ENCODE results near the gene FGF12. TPM values are rescaled to one million over a fixed set of nuclear protein-coding genes. Genes with fewer than 3 reads are reported as not detected.

FGF12 gene
- total RNA-seq, 1 experiment from 2014 or later: not detected

GRCh38 chr3:192550356-192550755, 177.0 kb downstream of the FGF12 start:
- H3K36me3 ChIP-seq: no peaks in the 10 kb centered on the region
- H3K27me3 ChIP-seq (replicated peaks): no peaks in the 10 kb centered on the region
- H3K9me3 ChIP-seq (replicated peaks): no peaks in the 10 kb centered on the region
- DNase-seq (ENCODE audit: low read depth in 1 of 2, low spot score in 2 of 2): no peak
- H3K27ac ChIP-seq: no peak overlapping the region
- H3K4me3 ChIP-seq: no peak overlapping the region
- no peaks in the 10 kb centered on the region for H3K4me1 ChIP-seq (replicated peaks)

- Histone ChIP-seq H3K4me3 (no peak overlapping the region), H3K27ac (no peak overlapping the region), H3K36me3 (no peaks in the 10 kb centered on the region), H3K27me3 (replicated peaks) (no peaks in the 10 kb centered on the region), H3K9me3 (replicated peaks) (no peaks in the 10 kb centered on the region), H3K4me1 (replicated peaks) (no peaks in the 10 kb centered on the region)
- no peak for DNase-seq (ENCODE audit: low read depth in 1 of 2, low spot score in 2 of 2)
Observed at GRCh38 chr3:192545333-192545732, 182.0 kb downstream of the FGF12 start.

- H3K4me3 ChIP-seq: no peak overlapping the region
- no peaks in the 10 kb centered on the region for H3K9me3 ChIP-seq (replicated peaks)
- no peaks in the 10 kb centered on the region for H3K4me1 ChIP-seq (replicated peaks)
- H3K27ac ChIP-seq: no peak overlapping the region
- H3K36me3 ChIP-seq: no peaks in the 10 kb centered on the region
- DNase-seq (ENCODE audit: low read depth in 1 of 2, low spot score in 2 of 2): no peak
- H3K27me3 ChIP-seq (replicated peaks): no peaks in the 10 kb centered on the region
Observed at GRCh38 chr3:192543163-192543562, 184.2 kb downstream of the FGF12 start.

GRCh38 chr3:192516820-192517219, 210.5 kb downstream of the FGF12 start:
- Histone ChIP-seq H3K27ac (no peak overlapping the region), H3K36me3 (no peaks in the 10 kb centered on the region), H3K9me3 (replicated peaks) (no peaks in the 10 kb centered on the region), H3K4me1 (replicated peaks) (no peaks in the 10 kb centered on the region), H3K27me3 (replicated peaks) (peaks cover 5% of the 10 kb centered on the region), H3K4me3 (no peak overlapping the region)
- no peak for DNase-seq (ENCODE audit: low read depth in 1 of 2, low spot score in 2 of 2)

- Histone ChIP-seq H3K27me3 (replicated peaks) (peaks cover 5% of the 10 kb centered on the region), H3K4me1 (replicated peaks) (no peaks in the 10 kb centered on the region), H3K9me3 (replicated peaks) (no peaks in the 10 kb centered on the region), H3K4me3 (no peak overlapping the region), H3K36me3 (no peaks in the 10 kb centered on the region), H3K27ac (no peak overlapping the region)
- no peak for DNase-seq (ENCODE audit: low read depth in 1 of 2, low spot score in 2 of 2)
Observed at GRCh38 chr3:192515664-192516045, 211.7 kb downstream of the FGF12 start.

GRCh38 chr3:192514754-192515663, 212.3 kb downstream of the FGF12 start:
- Histone ChIP-seq H3K36me3 (no peaks in the 10 kb centered on the region), H3K27ac (no peak overlapping the region), H3K9me3 (replicated peaks) (no peaks in the 10 kb centered on the region), H3K27me3 (replicated peaks) (peaks cover 5% of the 10 kb centered on the region), H3K4me1 (replicated peaks) (no peaks in the 10 kb centered on the region), H3K4me3 (no peak overlapping the region)
- DNase-seq (ENCODE audit: low read depth in 1 of 2, low spot score in 2 of 2): no peak

- DNase-seq (ENCODE audit: low read depth in 1 of 2, low spot score in 2 of 2): no peak
- Histone ChIP-seq H3K4me1 (replicated peaks) (no peaks in the 10 kb centered on the region), H3K27ac (no peak overlapping the region), H3K9me3 (replicated peaks) (no peaks in the 10 kb centered on the region), H3K27me3 (replicated peaks) (peaks cover 5% of the 10 kb centered on the region), H3K36me3 (no peaks in the 10 kb centered on the region), H3K4me3 (no peak overlapping the region)
Observed at GRCh38 chr3:192514081-192514753, 213.1 kb downstream of the FGF12 start.

GRCh38 chr3:192505731-192506130, 221.6 kb downstream of the FGF12 start:
- no peaks in the 10 kb centered on the region for H3K4me1 ChIP-seq (replicated peaks)
- DNase-seq (ENCODE audit: low read depth in 1 of 2, low spot score in 2 of 2): no peak
- no peaks in the 10 kb centered on the region for H3K9me3 ChIP-seq (replicated peaks)
- H3K4me3 ChIP-seq: no peak overlapping the region
- H3K36me3 ChIP-seq: no peaks in the 10 kb centered on the region
- H3K27ac ChIP-seq: no peak overlapping the region
- H3K27me3 ChIP-seq (replicated peaks): no peaks in the 10 kb centered on the region

- Histone ChIP-seq H3K27me3 (replicated peaks) (no peaks in the 10 kb centered on the region), H3K36me3 (no peaks in the 10 kb centered on the region), H3K4me1 (replicated peaks) (no peaks in the 10 kb centered on the region), H3K4me3 (no peak overlapping the region), H3K9me3 (replicated peaks) (no peaks in the 10 kb centered on the region), H3K27ac (no peak overlapping the region)
- DNase-seq (ENCODE audit: low read depth in 1 of 2, low spot score in 2 of 2): no peak
Observed at GRCh38 chr3:192501401-192501800, 225.9 kb downstream of the FGF12 start.

GRCh38 chr3:192496905-192497587, 230.3 kb downstream of the FGF12 start:
- H3K27ac ChIP-seq: no peak overlapping the region
- no peak for DNase-seq (ENCODE audit: low read depth in 1 of 2, low spot score in 2 of 2)
- no peaks in the 10 kb centered on the region for H3K36me3 ChIP-seq
- no peak overlapping the region for H3K4me3 ChIP-seq
- no peaks in the 10 kb centered on the region for H3K27me3 ChIP-seq (replicated peaks)
- no peaks in the 10 kb centered on the region for H3K4me1 ChIP-seq (replicated peaks)
- no peaks in the 10 kb centered on the region for H3K9me3 ChIP-seq (replicated peaks)

GRCh38 chr3:192494174-192494573, 233.2 kb downstream of the FGF12 start:
- DNase-seq (ENCODE audit: low read depth in 1 of 2, low spot score in 2 of 2): no peak
- Histone ChIP-seq H3K9me3 (replicated peaks) (no peaks in the 10 kb centered on the region), H3K4me3 (no peak overlapping the region), H3K27ac (no peak overlapping the region), H3K4me1 (replicated peaks) (no peaks in the 10 kb centered on the region), H3K36me3 (no peaks in the 10 kb centered on the region), H3K27me3 (replicated peaks) (no peaks in the 10 kb centered on the region)

GRCh38 chr3:192490720-192491119, 236.6 kb downstream of the FGF12 start:
- Histone ChIP-seq H3K36me3 (no peaks in the 10 kb centered on the region), H3K9me3 (replicated peaks) (no peaks in the 10 kb centered on the region), H3K27ac (no peak overlapping the region), H3K27me3 (replicated peaks) (no peaks in the 10 kb centered on the region), H3K4me3 (no peak overlapping the region), H3K4me1 (replicated peaks) (no peaks in the 10 kb centered on the region)
- DNase-seq (ENCODE audit: low read depth in 1 of 2, low spot score in 2 of 2): no peak

GRCh38 chr3:192489579-192489978, 237.8 kb downstream of the FGF12 start:
- H3K4me3 ChIP-seq: no peak overlapping the region
- DNase-seq (ENCODE audit: low read depth in 1 of 2, low spot score in 2 of 2): no peak
- H3K9me3 ChIP-seq (replicated peaks): no peaks in the 10 kb centered on the region
- no peaks in the 10 kb centered on the region for H3K4me1 ChIP-seq (replicated peaks)
- no peaks in the 10 kb centered on the region for H3K27me3 ChIP-seq (replicated peaks)
- no peak overlapping the region for H3K27ac ChIP-seq
- no peaks in the 10 kb centered on the region for H3K36me3 ChIP-seq

- H3K36me3 ChIP-seq: no peaks in the 10 kb centered on the region
- 0 out of 2 replicates have a peak, but pooled peaks cover 3% of the 10 kb centered on the region for H3K27me3 ChIP-seq (replicated peaks)
- no peak for DNase-seq (ENCODE audit: low read depth in 1 of 2, low spot score in 2 of 2)
- no peaks in the 10 kb centered on the region for H3K4me1 ChIP-seq (replicated peaks)
- H3K9me3 ChIP-seq (replicated peaks): no peaks in the 10 kb centered on the region
- no peak overlapping the region for H3K4me3 ChIP-seq
- H3K27ac ChIP-seq: no peak overlapping the region
Observed at GRCh38 chr3:192487033-192487432, 240.3 kb downstream of the FGF12 start.
